HG03045 (cell line): ENCODE data around the gene HERPUD2.
"Not testable (repeated sequence)": the region's sequence is repeated elsewhere in the genome, so short reads cannot be mapped to it uniquely, and the experiment has no call there.

ENCODE experiments used
- ATAC-seq: cut with Tn5 transposase; IDR thresholded peaks from one replicate; pipeline ENCODE4 v1.9.1; 2021; ENCODE audit warnings: mild to moderate bottlenecking, moderate library complexity; ENCODE audit not compliant: unreplicated experiment

The HERPUD2 gene

DNA sequence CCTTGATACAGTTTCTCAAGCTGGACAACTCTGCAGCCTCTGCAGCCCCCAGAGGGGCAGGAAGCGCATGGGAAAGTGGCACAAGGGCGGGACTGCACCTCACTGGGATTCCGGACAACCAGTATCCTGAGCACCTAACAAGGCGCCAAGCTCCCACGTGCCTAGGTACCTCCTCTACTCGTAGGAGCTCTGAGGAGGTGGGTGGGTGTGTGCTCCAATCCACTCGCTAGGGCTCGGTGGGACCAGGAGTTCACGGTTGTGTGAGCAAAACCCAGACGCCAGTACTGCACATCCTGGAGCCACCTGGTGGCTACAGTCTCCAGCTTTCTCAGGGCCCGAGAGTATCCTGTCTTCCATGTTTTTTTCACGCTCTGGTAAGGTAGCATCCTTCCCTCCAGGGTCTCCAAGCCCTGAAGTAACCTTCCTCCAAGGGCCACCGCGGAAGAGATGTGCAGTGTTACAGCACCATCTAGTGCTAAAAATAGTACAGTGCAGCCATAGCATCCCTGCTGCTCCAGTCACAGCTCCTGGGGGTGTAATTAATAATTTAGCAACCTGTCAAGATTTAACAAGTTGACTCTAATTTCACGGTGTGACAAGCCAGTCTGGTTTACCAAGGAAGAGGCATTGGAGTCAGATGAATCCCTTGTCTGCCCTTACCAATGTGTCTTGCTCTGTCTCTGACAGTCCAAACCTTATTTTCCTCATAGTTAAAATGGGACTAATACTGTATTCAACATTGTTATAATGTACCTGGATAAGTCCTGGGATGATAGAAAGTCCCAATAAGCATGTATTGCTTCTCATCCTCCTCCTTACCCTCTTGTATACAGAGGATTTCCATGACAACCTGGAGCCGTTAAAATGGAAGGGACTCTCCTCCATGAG is 70.4 kb downstream of the HERPUD2 start:
- ATAC-seq = peak; percentile 71

DNA sequence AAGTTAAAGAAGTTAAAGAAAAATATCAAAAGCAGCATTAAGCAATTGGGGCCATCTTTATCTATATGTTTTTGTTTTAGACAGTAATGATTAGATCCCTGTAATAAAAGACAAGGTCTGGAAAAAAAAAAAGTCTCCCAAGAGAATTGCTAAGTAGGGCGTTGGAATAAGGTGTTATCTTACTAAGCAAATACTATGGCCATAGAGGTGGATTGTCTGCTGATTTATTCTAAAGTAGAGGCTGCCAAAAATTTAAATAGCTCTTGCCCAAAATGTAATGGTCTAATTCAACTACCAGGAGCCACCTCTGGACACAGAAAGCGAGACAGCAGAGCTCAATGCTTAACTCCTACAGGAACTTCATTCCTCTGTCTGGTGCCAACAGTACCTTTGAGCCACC is 71.6 kb downstream of the HERPUD2 start:
- ATAC-seq = no peak

DNA sequence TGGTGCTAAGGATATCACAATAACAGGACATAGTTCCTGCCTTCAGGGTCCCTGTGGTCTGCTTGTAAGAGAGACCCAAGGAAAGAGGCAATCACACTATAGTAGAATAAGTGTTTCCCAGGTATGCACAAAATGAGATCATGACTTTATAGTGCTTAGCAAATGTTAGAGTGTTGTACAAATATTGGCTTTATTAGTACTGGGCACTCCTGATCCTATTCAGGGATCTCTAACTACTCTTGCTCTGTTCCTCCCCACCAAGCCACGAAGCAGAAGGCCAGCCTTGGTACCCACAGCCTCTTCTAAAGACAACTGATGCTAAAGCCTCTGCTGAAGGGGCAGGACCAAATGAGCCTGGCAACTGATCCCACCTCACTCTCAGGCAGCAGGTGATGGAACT is 75.1 kb downstream of the HERPUD2 start:
- no peak for ATAC-seq

DNA sequence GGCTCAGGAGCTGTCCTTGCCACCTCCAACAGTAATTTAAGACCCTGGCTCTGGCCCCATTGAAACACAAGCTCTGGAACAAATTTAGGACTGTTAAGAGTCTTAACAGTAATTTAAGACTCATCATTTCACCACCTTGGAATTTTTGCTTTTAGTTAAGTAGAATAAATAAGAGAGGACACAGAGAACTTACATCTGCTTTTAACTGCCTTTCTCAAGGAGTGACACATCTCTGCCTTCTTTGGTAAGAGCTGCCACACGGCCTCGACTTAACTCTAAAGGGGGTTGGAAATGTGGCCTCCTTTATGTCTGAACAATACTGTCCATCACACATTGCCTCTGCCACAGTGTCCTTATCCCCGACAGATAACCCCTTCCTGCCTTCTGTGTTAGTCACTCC is 77.9 kb downstream of the HERPUD2 start:
- ATAC-seq = no peak

- ATAC-seq = no peak
Observed at GRCh38 chr7:35613150-35613549, 81.8 kb downstream of the HERPUD2 start.

- no peak for ATAC-seq
Observed at GRCh38 chr7:35605760-35606159, 89.2 kb downstream of the HERPUD2 start.

- ATAC-seq = no peak
Observed at GRCh38 chr7:35604595-35604994, 90.3 kb downstream of the HERPUD2 start.

DNA sequence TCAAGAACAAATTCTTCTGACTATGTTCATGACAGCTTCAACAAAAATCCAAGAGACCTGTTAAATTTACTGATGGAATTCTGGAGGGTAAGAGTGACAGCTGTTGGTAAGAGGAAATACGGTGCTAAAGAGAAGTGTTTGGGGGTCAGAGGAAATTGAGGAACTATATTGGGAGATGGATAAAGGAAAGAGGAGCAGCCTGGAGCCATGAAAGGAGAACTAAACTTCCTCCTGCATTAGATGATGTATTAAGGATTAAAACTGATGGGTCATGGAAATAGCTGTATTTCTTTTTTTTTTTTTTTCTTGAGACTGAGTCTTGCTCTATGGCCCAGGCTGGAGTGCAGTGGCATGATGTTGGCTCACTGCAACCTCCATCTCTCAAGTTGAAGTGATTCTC is 95.3 kb downstream of the HERPUD2 start:
- ATAC-seq = no peak

DNA sequence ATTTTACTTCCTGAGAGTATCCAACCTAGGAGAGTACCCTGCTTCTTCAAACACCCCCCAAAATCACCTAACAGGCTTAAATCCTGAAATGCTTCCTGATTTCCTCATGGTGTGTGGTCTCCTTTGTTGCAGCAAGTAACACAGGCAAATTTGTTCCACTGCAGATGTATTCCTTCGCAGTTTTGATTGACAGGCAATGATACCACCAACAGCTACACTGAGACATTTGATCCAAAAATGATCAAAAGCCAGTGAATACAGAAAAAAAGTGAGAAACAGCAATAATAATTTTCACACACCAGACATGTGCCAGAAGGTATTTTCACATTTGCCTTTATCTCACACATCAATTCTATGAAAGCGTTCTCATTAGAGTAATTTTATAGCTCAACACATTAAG is 95.9 kb downstream of the HERPUD2 start:
- ATAC-seq = no peak

DNA sequence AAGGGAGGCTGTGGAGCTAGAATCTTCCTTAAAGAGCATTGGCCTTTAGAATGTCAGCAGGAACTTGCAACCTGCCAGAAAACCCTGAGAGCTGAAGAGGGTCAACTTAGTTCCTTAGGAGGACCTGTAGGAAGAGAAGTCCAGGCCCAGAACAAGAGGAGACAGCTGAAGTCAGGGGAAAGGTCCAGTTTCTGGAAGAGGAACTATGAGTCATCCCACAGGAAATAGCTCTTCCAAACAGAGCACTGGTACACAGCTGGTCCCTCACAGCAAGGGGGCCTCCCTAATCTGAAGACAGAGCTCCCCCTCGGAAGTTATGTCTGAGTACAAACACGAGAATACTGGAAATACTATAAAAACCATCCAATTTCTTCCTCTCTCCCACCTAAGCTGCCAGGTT is 98.9 kb downstream of the HERPUD2 start:
- ATAC-seq = no peak

DNA sequence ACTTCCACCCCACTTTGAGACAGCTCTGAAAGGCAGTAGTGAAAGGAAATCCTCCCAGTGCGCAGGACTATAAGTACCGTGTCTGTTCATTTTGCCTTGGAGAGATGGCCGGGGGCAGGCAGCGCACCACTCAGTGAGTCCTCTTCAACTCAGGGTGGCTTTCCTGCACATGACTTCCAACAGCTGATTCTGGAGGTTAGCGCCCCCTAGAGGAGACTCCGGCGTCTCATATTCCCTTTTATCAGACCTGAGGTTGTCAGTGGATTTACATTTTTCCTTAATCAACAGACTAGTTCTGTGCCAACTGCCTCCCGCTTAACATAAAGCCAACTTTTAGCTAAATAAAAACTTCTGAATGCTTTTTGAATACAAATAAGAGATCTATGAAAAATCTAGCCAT is 101.0 kb downstream of the HERPUD2 start:
- ATAC-seq = no peak

DNA sequence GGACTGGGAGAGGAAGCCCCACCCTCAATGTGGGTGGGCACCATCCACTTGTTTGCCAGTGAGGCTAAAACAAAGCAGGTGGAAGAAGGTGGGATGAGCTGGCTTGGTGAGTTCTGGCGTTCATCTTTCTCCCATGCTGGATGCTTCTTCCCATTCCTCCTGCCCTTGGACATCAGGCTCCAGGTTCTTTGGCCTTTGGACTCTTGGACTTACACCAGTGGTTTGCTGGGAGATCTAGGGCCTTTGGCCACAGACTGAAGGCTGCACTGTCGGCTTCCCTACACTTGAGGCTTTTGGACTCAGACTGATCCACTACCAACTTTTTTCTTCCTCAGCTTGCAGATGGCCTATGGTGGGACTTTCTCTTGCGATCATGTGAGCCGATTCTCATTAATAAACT is 106.3 kb downstream of the HERPUD2 start:
- no peak for ATAC-seq

DNA sequence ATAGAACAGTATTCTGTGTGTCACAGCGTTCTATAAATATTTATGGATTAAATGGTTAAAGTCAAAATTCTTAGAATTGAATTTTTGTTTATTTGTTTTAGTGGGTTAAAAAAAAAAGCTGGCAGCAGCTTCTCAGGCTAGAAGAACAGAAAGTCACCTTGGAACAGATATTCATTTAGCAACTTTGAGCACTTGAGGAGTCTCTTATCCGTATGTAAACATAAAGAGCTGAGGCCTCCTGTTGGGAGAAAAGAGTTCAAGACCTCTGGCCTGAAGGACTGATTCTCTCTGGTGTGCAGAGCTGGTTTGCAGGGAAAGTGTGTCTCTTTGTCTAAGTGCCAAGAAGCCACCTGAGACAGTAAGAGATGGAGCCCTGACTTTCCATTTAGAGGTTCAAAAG is 109.9 kb downstream of the HERPUD2 start:
- ATAC-seq = no peak

GRCh38 chr7:35584533-35584932 is 110.4 kb downstream of the HERPUD2 start:
- not testable (repeated sequence) for ATAC-seq
